ENCODE data around the gene CABYR.

CABYR gene

GRCh38 chr18:24185805-24186204, 46.9 kb downstream of the CABYR start:
- in situ Hi-C loops (cut with MboI; ENCODE audit: low pct_unique_long_range_greater_than_20kb, low sequenced_read_pairs) = no loop called here
- DNase-seq = no peak

GRCh38 chr18:24187049-24187448, 48.2 kb downstream of the CABYR start:
- in situ Hi-C loops (cut with MboI; ENCODE audit: low pct_unique_long_range_greater_than_20kb, low sequenced_read_pairs) = no loop called here
- DNase-seq = no peak

GRCh38 chr18:24187689-24188088, 48.8 kb downstream of the CABYR start:
- in situ Hi-C loops (cut with MboI; ENCODE audit: low pct_unique_long_range_greater_than_20kb, low sequenced_read_pairs) = no loop called here
- no peak for DNase-seq

GRCh38 chr18:24188120-24188519, 49.3 kb downstream of the CABYR start:
- in situ Hi-C loops (cut with MboI; ENCODE audit: low pct_unique_long_range_greater_than_20kb, low sequenced_read_pairs) = no loop called here
- no peak for DNase-seq

GRCh38 chr18:24189007-24189528, 50.2 kb downstream of the CABYR start:
- no peak for DNase-seq
- in situ Hi-C loops (cut with MboI; ENCODE audit: low pct_unique_long_range_greater_than_20kb, low sequenced_read_pairs) = no loop called here

- in situ Hi-C loops (cut with MboI; ENCODE audit: low pct_unique_long_range_greater_than_20kb, low sequenced_read_pairs) = no loop called here
- no peak for DNase-seq
These were observed 50.9 kb downstream of the CABYR start for GRCh38 chr18:24189664-24190346.

GRCh38 chr18:24190590-24190989, 51.7 kb downstream of the CABYR start:
- no peak for DNase-seq
- in situ Hi-C loops (cut with MboI; ENCODE audit: low pct_unique_long_range_greater_than_20kb, low sequenced_read_pairs) = no loop called here

GRCh38 chr18:24195296-24196053, 56.6 kb downstream of the CABYR start:
- in situ Hi-C loops (cut with MboI; ENCODE audit: low pct_unique_long_range_greater_than_20kb, low sequenced_read_pairs) = no loop called here
- no peak for DNase-seq

- no peak for DNase-seq
- in situ Hi-C loops (cut with MboI; ENCODE audit: low pct_unique_long_range_greater_than_20kb, low sequenced_read_pairs) = no loop called here
These were observed 57.9 kb downstream of the CABYR start for GRCh38 chr18:24196764-24197163.

- in situ Hi-C loops (cut with MboI; ENCODE audit: low pct_unique_long_range_greater_than_20kb, low sequenced_read_pairs) = no loop called here
- DNase-seq = no peak
These were observed 58.5 kb downstream of the CABYR start for GRCh38 chr18:24197412-24197811.

GRCh38 chr18:24198461-24198860, 59.6 kb downstream of the CABYR start:
- in situ Hi-C loops (cut with MboI; ENCODE audit: low pct_unique_long_range_greater_than_20kb, low sequenced_read_pairs) = no loop called here
- DNase-seq = no peak

GRCh38 chr18:24199372-24199962, 60.6 kb downstream of the CABYR start:
- DNase-seq = no peak
- in situ Hi-C loops (cut with MboI; ENCODE audit: low pct_unique_long_range_greater_than_20kb, low sequenced_read_pairs) = no loop called here

- no peak for DNase-seq
- in situ Hi-C loops (cut with MboI; ENCODE audit: low pct_unique_long_range_greater_than_20kb, low sequenced_read_pairs) = no loop called here
These were observed 61.8 kb downstream of the CABYR start for GRCh38 chr18:24200494-24201290.

- no peak for DNase-seq
- in situ Hi-C loops (cut with MboI; ENCODE audit: low pct_unique_long_range_greater_than_20kb, low sequenced_read_pairs) = no loop called here
These were observed 63.1 kb downstream of the CABYR start for GRCh38 chr18:24201699-24202687.

GRCh38 chr18:24204904-24205303, 66.0 kb downstream of the CABYR start:
- in situ Hi-C loops (cut with MboI; ENCODE audit: low pct_unique_long_range_greater_than_20kb, low sequenced_read_pairs) = no loop called here
- DNase-seq = no peak

GRCh38 chr18:24208270-24209035, 69.6 kb downstream of the CABYR start:
- DNase-seq = no peak
- in situ Hi-C loops (cut with MboI; ENCODE audit: low pct_unique_long_range_greater_than_20kb, low sequenced_read_pairs) = no loop called here

- DNase-seq = no peak
- in situ Hi-C loops (cut with MboI; ENCODE audit: low pct_unique_long_range_greater_than_20kb, low sequenced_read_pairs) = no loop called here
These were observed 70.7 kb downstream of the CABYR start for GRCh38 chr18:24209558-24209957.

Measured in KBM-7 (cell line).